Measurements from ENCODE around the gene SOX18. TPM values are rescaled to one million over a fixed set of nuclear protein-coding genes. Genes with fewer than 3 reads are reported as not detected.
A peak's percentile ranks its signal among the peaks of the same experiment; 100 is the strongest.

The SOX18 gene
- total and polyA plus RNA-seq, 2 of the 13 experiments (the other 11 are each of a cell fraction or from before 2014, with no cell fraction given), result 1.6 to 1.9 TPM

DNA sequence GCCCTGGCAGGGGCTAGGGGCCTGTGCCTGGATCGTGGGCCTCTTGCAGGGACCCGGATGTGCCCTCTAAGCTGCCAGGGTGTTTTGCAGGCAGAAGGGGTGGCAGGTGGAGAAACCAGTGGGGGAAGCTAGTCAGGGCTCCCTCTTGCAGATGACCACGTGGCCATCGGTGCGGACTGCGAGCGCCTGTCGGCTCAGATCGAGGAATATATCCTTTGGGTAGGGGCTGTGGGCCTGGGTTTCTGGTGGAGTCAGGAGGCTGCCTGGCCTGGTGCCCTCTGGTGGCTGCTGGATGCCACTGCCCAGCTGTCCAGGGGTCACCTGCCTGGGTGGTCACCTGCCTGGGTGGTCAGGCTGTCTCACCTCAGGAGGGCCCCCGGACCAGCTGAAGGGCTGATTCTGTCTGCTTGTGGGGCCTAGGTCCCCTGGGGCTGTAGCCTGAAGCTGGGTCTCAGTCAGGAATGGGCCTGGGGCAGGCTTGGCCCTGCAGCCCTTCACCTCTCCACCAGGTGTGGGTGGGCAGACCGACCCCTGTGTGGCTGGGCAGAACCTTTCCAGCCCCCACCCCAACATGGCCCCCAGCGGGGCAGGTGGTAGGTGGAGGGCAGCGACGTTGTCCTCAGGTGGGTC lies 20.3 kb upstream of the SOX18 start (continued):
- TF ChIP-seq, protein P1, sequence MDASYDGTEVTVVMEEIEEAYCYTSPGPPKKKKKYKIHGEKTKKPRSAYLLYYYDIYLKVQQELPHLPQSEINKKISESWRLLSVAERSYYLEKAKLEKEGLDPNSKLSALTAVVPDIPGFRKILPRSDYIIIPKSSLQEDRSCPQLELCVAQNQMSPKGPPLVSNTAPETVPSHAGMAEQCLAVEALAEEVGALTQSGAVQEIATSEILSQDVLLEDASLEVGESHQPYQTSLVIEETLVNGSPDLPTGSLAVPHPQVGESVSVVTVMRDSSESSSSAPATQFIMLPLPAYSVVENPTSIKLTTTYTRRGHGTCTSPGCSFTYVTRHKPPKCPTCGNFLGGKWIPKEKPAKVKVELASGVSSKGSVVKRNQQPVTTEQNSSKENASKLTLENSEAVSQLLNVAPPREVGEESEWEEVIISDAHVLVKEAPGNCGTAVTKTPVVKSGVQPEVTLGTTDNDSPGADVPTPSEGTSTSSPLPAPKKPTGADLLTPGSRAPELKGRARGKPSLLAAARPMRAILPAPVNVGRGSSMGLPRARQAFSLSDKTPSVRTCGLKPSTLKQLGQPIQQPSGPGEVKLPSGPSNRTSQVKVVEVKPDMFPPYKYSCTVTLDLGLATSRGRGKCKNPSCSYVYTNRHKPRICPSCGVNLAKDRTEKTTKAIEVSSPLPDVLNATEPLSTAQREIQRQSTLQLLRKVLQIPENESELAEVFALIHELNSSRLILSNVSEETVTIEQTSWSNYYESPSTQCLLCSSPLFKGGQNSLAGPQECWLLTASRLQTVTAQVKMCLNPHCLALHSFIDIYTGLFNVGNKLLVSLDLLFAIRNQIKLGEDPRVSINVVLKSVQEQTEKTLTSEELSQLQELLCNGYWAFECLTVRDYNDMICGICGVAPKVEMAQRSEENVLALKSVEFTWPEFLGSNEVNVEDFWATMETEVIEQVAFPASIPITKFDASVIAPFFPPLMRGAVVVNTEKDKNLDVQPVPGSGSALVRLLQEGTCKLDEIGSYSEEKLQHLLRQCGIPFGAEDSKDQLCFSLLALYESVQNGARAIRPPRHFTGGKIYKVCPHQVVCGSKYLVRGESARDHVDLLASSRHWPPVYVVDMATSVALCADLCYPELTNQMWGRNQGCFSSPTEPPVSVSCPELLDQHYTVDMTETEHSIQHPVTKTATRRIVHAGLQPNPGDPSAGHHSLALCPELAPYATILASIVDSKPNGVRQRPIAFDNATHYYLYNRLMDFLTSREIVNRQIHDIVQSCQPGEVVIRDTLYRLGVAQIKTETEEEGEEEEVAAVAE (CRISPR knock-in tag; IDR thresholded peaks at IDR 0.05; ENCODE audit: borderline replicate concordance), result peak; percentile 48; the same call in 1 of the 2 replicates
- TF ChIP-seq MAFF (IDR thresholded peaks at IDR 0.05; ENCODE audit: low read depth, low read length) (no peak), SMAD9 (CRISPR knock-in tag; IDR thresholded peaks at IDR 0.05) (no peak), IRX3 (CRISPR knock-in tag; IDR thresholded peaks at IDR 0.05; ENCODE audit: borderline replicate concordance, low read depth) (no peak), ISL2 (CRISPR knock-in tag; IDR thresholded peaks at IDR 0.05) (0 out of 2 replicates have a peak, but pooled peaks have one; percentile 48), RBFOX2 (IDR thresholded peaks at IDR 0.05; ENCODE audit: low read depth, low read length) (no peak), CENPT (CRISPR knock-in tag; IDR thresholded peaks at IDR 0.05; ENCODE audit: low read depth) (no peak)
- TF ChIP-seq, protein P2, sequence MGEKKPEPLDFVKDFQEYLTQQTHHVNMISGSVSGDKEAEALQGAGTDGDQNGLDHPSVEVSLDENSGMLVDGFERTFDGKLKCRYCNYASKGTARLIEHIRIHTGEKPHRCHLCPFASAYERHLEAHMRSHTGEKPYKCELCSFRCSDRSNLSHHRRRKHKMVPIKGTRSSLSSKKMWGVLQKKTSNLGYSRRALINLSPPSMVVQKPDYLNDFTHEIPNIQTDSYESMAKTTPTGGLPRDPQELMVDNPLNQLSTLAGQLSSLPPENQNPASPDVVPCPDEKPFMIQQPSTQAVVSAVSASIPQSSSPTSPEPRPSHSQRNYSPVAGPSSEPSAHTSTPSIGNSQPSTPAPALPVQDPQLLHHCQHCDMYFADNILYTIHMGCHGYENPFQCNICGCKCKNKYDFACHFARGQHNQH (CRISPR knock-in tag; IDR thresholded peaks at IDR 0.05), result peak; percentile 61; the same call in 1 of the 2 replicates
- TF ChIP-seq, protein P3, sequence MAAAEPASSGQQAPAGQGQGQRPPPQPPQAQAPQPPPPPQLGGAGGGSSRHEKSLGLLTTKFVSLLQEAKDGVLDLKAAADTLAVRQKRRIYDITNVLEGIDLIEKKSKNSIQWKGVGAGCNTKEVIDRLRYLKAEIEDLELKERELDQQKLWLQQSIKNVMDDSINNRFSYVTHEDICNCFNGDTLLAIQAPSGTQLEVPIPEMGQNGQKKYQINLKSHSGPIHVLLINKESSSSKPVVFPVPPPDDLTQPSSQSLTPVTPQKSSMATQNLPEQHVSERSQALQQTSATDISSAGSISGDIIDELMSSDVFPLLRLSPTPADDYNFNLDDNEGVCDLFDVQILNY (CRISPR knock-in tag; conservative IDR thresholded peaks at IDR 0.05), result 0 out of 2 replicates have a peak, but pooled peaks have one; percentile 61
- TF ChIP-seq, protein P4, sequence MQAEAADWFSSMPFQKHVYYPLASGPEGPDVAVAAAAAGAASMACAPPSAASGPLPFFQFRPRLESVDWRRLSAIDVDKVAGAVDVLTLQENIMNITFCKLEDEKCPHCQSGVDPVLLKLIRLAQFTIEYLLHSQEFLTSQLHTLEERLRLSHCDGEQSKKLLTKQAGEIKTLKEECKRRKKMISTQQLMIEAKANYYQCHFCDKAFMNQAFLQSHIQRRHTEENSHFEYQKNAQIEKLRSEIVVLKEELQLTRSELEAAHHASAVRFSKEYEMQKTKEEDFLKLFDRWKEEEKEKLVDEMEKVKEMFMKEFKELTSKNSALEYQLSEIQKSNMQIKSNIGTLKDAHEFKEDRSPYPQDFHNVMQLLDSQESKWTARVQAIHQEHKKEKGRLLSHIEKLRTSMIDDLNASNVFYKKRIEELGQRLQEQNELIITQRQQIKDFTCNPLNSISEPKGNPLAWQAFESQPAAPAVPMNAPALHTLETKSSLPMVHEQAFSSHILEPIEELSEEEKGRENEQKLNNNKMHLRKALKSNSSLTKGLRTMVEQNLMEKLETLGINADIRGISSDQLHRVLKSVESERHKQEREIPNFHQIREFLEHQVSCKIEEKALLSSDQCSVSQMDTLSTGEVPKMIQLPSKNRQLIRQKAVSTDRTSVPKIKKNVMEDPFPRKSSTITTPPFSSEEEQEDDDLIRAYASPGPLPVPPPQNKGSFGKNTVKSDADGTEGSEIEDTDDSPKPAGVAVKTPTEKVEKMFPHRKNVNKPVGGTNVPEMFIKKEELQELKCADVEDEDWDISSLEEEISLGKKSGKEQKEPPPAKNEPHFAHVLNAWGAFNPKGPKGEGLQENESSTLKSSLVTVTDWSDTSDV (CRISPR knock-in tag; IDR thresholded peaks at IDR 0.05), result peak; percentile 72; the same call in 1 of the 2 replicates
- TF ChIP-seq, protein P5, sequence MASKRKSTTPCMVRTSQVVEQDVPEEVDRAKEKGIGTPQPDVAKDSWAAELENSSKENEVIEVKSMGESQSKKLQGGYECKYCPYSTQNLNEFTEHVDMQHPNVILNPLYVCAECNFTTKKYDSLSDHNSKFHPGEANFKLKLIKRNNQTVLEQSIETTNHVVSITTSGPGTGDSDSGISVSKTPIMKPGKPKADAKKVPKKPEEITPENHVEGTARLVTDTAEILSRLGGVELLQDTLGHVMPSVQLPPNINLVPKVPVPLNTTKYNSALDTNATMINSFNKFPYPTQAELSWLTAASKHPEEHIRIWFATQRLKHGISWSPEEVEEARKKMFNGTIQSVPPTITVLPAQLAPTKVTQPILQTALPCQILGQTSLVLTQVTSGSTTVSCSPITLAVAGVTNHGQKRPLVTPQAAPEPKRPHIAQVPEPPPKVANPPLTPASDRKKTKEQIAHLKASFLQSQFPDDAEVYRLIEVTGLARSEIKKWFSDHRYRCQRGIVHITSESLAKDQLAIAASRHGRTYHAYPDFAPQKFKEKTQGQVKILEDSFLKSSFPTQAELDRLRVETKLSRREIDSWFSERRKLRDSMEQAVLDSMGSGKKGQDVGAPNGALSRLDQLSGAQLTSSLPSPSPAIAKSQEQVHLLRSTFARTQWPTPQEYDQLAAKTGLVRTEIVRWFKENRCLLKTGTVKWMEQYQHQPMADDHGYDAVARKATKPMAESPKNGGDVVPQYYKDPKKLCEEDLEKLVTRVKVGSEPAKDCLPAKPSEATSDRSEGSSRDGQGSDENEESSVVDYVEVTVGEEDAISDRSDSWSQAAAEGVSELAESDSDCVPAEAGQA (IDR thresholded peaks at IDR 0.05; ENCODE audit: low read depth), result no peak
- TF ChIP-seq, protein P5 (CRISPR knock-in tag; IDR thresholded peaks at IDR 0.05; ENCODE audit: borderline replicate concordance), result no peak

Measured in HepG2 (cell line).